Endothelial cell of umbilical vein (primary cell): ENCODE data around the gene GNAQ. TPM values are rescaled to one million over a fixed set of nuclear protein-coding genes. Genes with fewer than 3 reads are reported as not detected.

ENCODE experiments used
- BruUV-seq: library from RNA; stranded (reverse); fragments of 400-500 nt; replicated peaks from 2 replicates; lab custom pipeline; 2021; lab: Mats Ljungman, UMichigan
- CTCF ChIA-PET: fragments of 300-600, 350-600 bp; sonication (Branson Sonifier 250); formaldehyde crosslinking; loops from one replicate; lab custom pipeline; 2021; ENCODE audit warnings: antibody characterized with exemption, inconsistent platforms; lab: Charles Lee
- POLR2A ChIA-PET: fragments of 300-600, 350-600 bp; sonication (Branson Sonifier 250); formaldehyde crosslinking; loops from one replicate; lab custom pipeline; 2021; ENCODE audit warnings: antibody characterized with exemption, inconsistent platforms; lab: Charles Lee
- DNase-seq: peaks from one replicate; pipeline ENCODE4 v3.0.0-alpha.2; 2011; ENCODE audit warnings: low read depth, low spot score
- FAIRE-seq: peaks from 2 replicates; lab custom pipeline; 2011; peaks lifted over from hg19 to GRCh38; lab: Jason Lieb, UNC
- H2AFZ ChIP-seq: 2 replicates; pipeline ENCODE4 v1.6.0; 2012; ENCODE audit warnings: low read depth, low read length, control low read depth, inconsistent platforms
- H3K27ac ChIP-seq: 2 replicates; pipeline ENCODE4 v1.5.1; 2011; ENCODE audit warnings: low read depth, mild to moderate bottlenecking, control low read depth, low read length, moderate library complexity; ENCODE audit not compliant: insufficient read depth
- H3K27me3 ChIP-seq, 2 experiments: 2 replicates each; pipeline versions ENCODE4 v1.6.0 to v1.6.1; 2011; ENCODE audit warnings: low read length in 2 of 2, mixed read lengths in 1 of 2; ENCODE audit not compliant: control insufficient read depth in 2 of 2, insufficient read depth in 2 of 2
- H3K36me3 ChIP-seq, 2 experiments: 2 replicates in 1 of 2; 3 replicates in 1 of 2; pipeline ENCODE4 v1.5.1; 2011; ENCODE audit warnings: low read length in 2 of 2, mild to moderate bottlenecking in 1 of 2, moderate library complexity in 1 of 2; ENCODE audit not compliant: control insufficient read depth in 2 of 2, insufficient read depth in 2 of 2; ENCODE audit errors: extremely low read depth in 1 of 2
- H3K4me1 ChIP-seq: 3 replicates; pipeline ENCODE4 v1.5.1; 2011; ENCODE audit warnings: mild to moderate bottlenecking, low read length; ENCODE audit not compliant: control insufficient read depth, insufficient read depth; ENCODE audit errors: extremely low read depth
- H3K4me2 ChIP-seq: 2 replicates; pipeline ENCODE4 v1.6.1; 2011; ENCODE audit warnings: low read length, control low read depth, mixed read lengths; ENCODE audit not compliant: insufficient read depth
- H3K4me3 ChIP-seq, 3 experiments: fragments of 200-600 bp in 1 of 3; sonication (generic), shearing (Covaris generic) in 1 of 3; replicated peaks in 1 of 3; 2 replicates each; pipeline ENCODE4 v1.5.1; 2011 to 2016; ENCODE audit warnings: control low read depth in 3 of 3, low read length in 3 of 3, mild to moderate bottlenecking in 2 of 3, inconsistent platforms in 1 of 3, low read depth in 1 of 3, moderate library complexity in 1 of 3; ENCODE audit not compliant: insufficient read depth in 1 of 3
- H3K79me2 ChIP-seq: 2 replicates; pipeline ENCODE4 v1.6.0; 2012; ENCODE audit warnings: low read length, inconsistent platforms; ENCODE audit not compliant: control insufficient read depth, insufficient read depth
- H3K9ac ChIP-seq: replicated peaks from 2 replicates; pipeline ENCODE3; 2011; ENCODE audit warnings: low read length, control low read depth; ENCODE audit not compliant: insufficient read depth; ENCODE audit errors: extremely low read depth
- H3K9me1 ChIP-seq: replicated peaks from 3 replicates; pipeline ENCODE4 v1.6.0; 2011; ENCODE audit warnings: mild to moderate bottlenecking, low read length; ENCODE audit not compliant: control insufficient read depth, insufficient read depth; ENCODE audit errors: extremely low read depth
- H3K9me3 ChIP-seq: replicated peaks from 2 replicates; pipeline ENCODE4 v1.5.1; 2012; ENCODE audit warnings: low read length, inconsistent platforms; ENCODE audit not compliant: control insufficient read depth, insufficient read depth
- H4K20me1 ChIP-seq: replicated peaks from 2 replicates; pipeline ENCODE3; 2011; ENCODE audit warnings: mild to moderate bottlenecking, low read length; ENCODE audit not compliant: control insufficient read depth, insufficient read depth; ENCODE audit errors: extremely low read depth
- EZH2 ChIP-seq: IDR thresholded peaks from 2 replicates; pipeline ENCODE4 v1.6.1; 2012; ENCODE audit warnings: borderline replicate concordance, low read depth, mild to moderate bottlenecking, moderate library complexity, low read length, inconsistent platforms; ENCODE audit not compliant: severe bottlenecking
- FOS ChIP-seq: IDR thresholded peaks from 2 replicates; pipeline ENCODE4 v1.6.1; 2011; ENCODE audit warnings: mild to moderate bottlenecking, low read length, moderate library complexity, borderline replicate concordance; ENCODE audit not compliant: insufficient read depth
- GATA2 ChIP-seq: IDR thresholded peaks from 2 replicates; pipeline ENCODE4 v1.7.0; 2011; ENCODE audit warnings: low read depth, mild to moderate bottlenecking, moderate library complexity, mixed read lengths, low read length; ENCODE audit not compliant: insufficient read length, insufficient read depth
- JUN ChIP-seq: IDR thresholded peaks from 2 replicates; pipeline ENCODE4 v1.6.1; 2011; ENCODE audit warnings: borderline replicate concordance, low read depth; ENCODE audit not compliant: insufficient read length, insufficient read depth
- MAX ChIP-seq: IDR thresholded peaks from 2 replicates; pipeline ENCODE4 v1.6.1; 2011; ENCODE audit not compliant: insufficient read depth, insufficient read length
- MYC ChIP-seq: IDR thresholded peaks from one replicate; pipeline ENCODE4 v1.6.1; 2011; ENCODE audit warnings: mild to moderate bottlenecking, low read depth, low read length
- POLR2A ChIP-seq: IDR thresholded peaks from 2 replicates; pipeline ENCODE4 v1.6.1; 2012; ENCODE audit warnings: low read depth, mild to moderate bottlenecking, control low read depth, low read length
- POLR2AphosphoS5 ChIP-seq: IDR thresholded peaks from 2 replicates; pipeline ENCODE4 v1.6.1; 2012; ENCODE audit warnings: low read depth, mild to moderate bottlenecking, control low read depth, low read length, moderate library complexity; ENCODE audit not compliant: insufficient read depth
- dilution Hi-C: fragments of 300-500 bp; cut with MboI; formaldehyde crosslinking; loops from one replicate; pipeline ENCODE4 v1.15.0; 2019; ENCODE audit warnings: low sequenced_read_pairs; ENCODE audit not compliant: extremely low pct_ligation_motif_present
- intact Hi-C: fragments of 100-400 bp; cut with micrococcal nuclease; formaldehyde crosslinking; loops from one replicate; pipeline ENCODE4 v1.10.0; 2022
- polyA plus RNA-seq, 4 experiments: library from polyadenylated mRNA; depleted of rRNA in 3 of 4; stranded (reverse) in 3 of 4; unstranded in 1 of 4; fragments of >200 nt; gene quantifications; 2 replicates each; pipeline versions ENCODE4 v1.2.1 to v1.2.3, GENCODE V29; 2011 to 2012; ENCODE audit warnings: missing spikeins in 1 of 4
- total RNA-seq: library from RNA; stranded (reverse); gene quantifications from 2 replicates; pipeline ENCODE4 v1.2.3, GENCODE V29; 2021
- TF ChIP-seq, protein P1 (sequence below), 2 donors: IDR thresholded peaks; 1 replicate in 1 of 2; 2 replicates in 1 of 2; pipeline ENCODE4 v1.5.1; 2011; ENCODE audit warnings: low read length in 2 of 2, mild to moderate bottlenecking in 2 of 2, moderate library complexity in 2 of 2, control low read depth in 1 of 2, inconsistent platforms in 1 of 2, low read depth in 1 of 2; ENCODE audit not compliant: insufficient read depth in 1 of 2; ENCODE audit errors: extremely low read depth in 1 of 2

The GNAQ gene
- total and polyA plus RNA-seq, 2 donors (not counting 3 experiments of a cell fraction or from before 2014, with no cell fraction given): 26.1 to 67.3 TPM

- FAIRE-seq: no peak
- no peak for DNase-seq
- Histone ChIP-seq H3K79me2 (peaks cover 76% of the 10 kb centered on the region), H3K27ac (no peak overlapping the region), H2AFZ (no peak overlapping the region), H3K4me2 (no peak overlapping the region), H3K27me3 (no peaks in the 10 kb centered on the region), H3K9me1 (no peaks in the 10 kb centered on the region), H3K9ac (no peak overlapping the region), H3K4me3 (no peak overlapping the region), H3K36me3 (no peaks in the 10 kb centered on the region), H4K20me1 (peaks cover 3% of the 10 kb centered on the region), H3K9me3 (no peaks in the 10 kb centered on the region), H3K4me1 (peaks cover 5% of the 10 kb centered on the region)
- TF ChIP-seq POLR2AphosphoS5 (no peak), GATA2 (no peak), FOS (no peak), EZH2 (no peak), MYC (no peak), MAX (no peak), JUN (no peak), POLR2A (no peak)
- TF ChIP-seq, protein P1, sequence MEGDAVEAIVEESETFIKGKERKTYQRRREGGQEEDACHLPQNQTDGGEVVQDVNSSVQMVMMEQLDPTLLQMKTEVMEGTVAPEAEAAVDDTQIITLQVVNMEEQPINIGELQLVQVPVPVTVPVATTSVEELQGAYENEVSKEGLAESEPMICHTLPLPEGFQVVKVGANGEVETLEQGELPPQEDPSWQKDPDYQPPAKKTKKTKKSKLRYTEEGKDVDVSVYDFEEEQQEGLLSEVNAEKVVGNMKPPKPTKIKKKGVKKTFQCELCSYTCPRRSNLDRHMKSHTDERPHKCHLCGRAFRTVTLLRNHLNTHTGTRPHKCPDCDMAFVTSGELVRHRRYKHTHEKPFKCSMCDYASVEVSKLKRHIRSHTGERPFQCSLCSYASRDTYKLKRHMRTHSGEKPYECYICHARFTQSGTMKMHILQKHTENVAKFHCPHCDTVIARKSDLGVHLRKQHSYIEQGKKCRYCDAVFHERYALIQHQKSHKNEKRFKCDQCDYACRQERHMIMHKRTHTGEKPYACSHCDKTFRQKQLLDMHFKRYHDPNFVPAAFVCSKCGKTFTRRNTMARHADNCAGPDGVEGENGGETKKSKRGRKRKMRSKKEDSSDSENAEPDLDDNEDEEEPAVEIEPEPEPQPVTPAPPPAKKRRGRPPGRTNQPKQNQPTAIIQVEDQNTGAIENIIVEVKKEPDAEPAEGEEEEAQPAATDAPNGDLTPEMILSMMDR (IDR thresholded peaks at IDR 0.05; ENCODE audit: extremely low read depth in 1 of 2, insufficient read depth in 1 of 2, low read depth in 1 of 2, low read length in 2 of 2): no peak
- intact Hi-C loops: loop anchor here (2.0 kb wide), 1 partner anchor 21 kb away; no protein-coding TSS in a partner anchor
- BruUV-seq: no TSS peak
- dilution Hi-C loops: no loop called here
- CTCF ChIA-PET: no interaction called here
- POLR2A ChIA-PET: no interaction called here
Observed at GRCh38 chr9:77947651-77948050, 84.0 kb downstream of the GNAQ start.
